ENCODE results near the gene CLEC3B. TPM values are rescaled to one million over a fixed set of nuclear protein-coding genes. Genes with fewer than 3 reads are reported as not detected.

The CLEC3B gene
- total RNA-seq, 1 experiment from 2014 or later = not detected

GRCh38 chr3:45055032-45055410, 28.9 kb downstream of the CLEC3B start:
- H3K27ac ChIP-seq (ENCODE audit: low read length) = no peak overlapping the region
- CTCF ChIA-PET = interaction anchor here (0.7 kb wide), 2 partner anchors 25 to 198 kb away, joined by 5 to 8 read pairs; no protein-coding TSS in a partner anchor

GRCh38 chr3:45055411-45056143, 29.5 kb downstream of the CLEC3B start:
- ChIA-PET CTCF (interaction anchor here (0.7 kb wide), 2 partner anchors 24 to 198 kb away, joined by 5 to 8 read pairs; no protein-coding TSS in a partner anchor), POLR2A (no interaction called here)
- DNase-seq (ENCODE audit: low read depth, low spot score) = no peak
- in situ Hi-C loops (cut with HindIII; ENCODE audit: low pct_unique_long_range_greater_than_20kb, low sequenced_read_pairs) = no loop called here
- TF ChIP-seq SIN3A (IDR thresholded peaks at IDR 0.05; ENCODE audit: borderline replicate concordance, insufficient read depth, low read depth, low read length) (no peak), REST (IDR thresholded peaks at IDR 0.05; ENCODE audit: insufficient read depth in 1 of 2, low read depth in 2 of 2, low read length in 1 of 2) (no peak), TCF7L2 (IDR thresholded peaks at IDR 0.05; ENCODE audit: low read depth, low read length) (no peak), POLR2AphosphoS5 (IDR thresholded peaks at IDR 0.05; ENCODE audit: low read depth, low read length) (no peak), CTCF (IDR thresholded peaks at IDR 0.05) (no peak; the same call in none of the 2 replicates)
- no TSS peak for BruUV-seq (replicated peaks)
- no peaks in the 10 kb centered on the region for H3K36me3 ChIP-seq (ENCODE audit: control insufficient read depth, insufficient read depth, low read length)
- H3K27ac ChIP-seq (ENCODE audit: low read length) = no peak overlapping the region
- intact Hi-C loops (cut with micrococcal nuclease; ENCODE audit: unreplicated experiment) = no loop called here
- ATAC-seq = no peak; the same call in 1 of the 2 replicates
- no peaks in the 10 kb centered on the region for H3K27me3 ChIP-seq (ENCODE audit: control insufficient read depth, insufficient read depth, low read length)
- H3K4me3 ChIP-seq (ENCODE audit: low read depth in 2 of 2, low read length in 2 of 2) = no peak overlapping the region
- no peaks in the 10 kb centered on the region for H3K4me1 ChIP-seq (ENCODE audit: control insufficient read depth, insufficient read depth, low read length)
- no peaks in the 10 kb centered on the region for H3K9me3 ChIP-seq (ENCODE audit: control insufficient read depth, insufficient read depth, low read depth, low read length)

More at GRCh38 chr3:45055032-45055410, 28.9 kb downstream of the CLEC3B start:
- no peaks in the 10 kb centered on the region for H3K27me3 ChIP-seq (ENCODE audit: control insufficient read depth, insufficient read depth, low read length)
- H3K9me3 ChIP-seq (ENCODE audit: control insufficient read depth, insufficient read depth, low read depth, low read length) = no peaks in the 10 kb centered on the region
- TF ChIP-seq REST (IDR thresholded peaks at IDR 0.05; ENCODE audit: insufficient read depth in 1 of 2, low read depth in 2 of 2, low read length in 1 of 2) (no peak), SIN3A (IDR thresholded peaks at IDR 0.05; ENCODE audit: borderline replicate concordance, insufficient read depth, low read depth, low read length) (no peak), TCF7L2 (IDR thresholded peaks at IDR 0.05; ENCODE audit: low read depth, low read length) (no peak), CTCF (IDR thresholded peaks at IDR 0.05) (no peak), POLR2AphosphoS5 (IDR thresholded peaks at IDR 0.05; ENCODE audit: low read depth, low read length) (no peak)
- ATAC-seq = no peak
- H3K4me1 ChIP-seq (ENCODE audit: control insufficient read depth, insufficient read depth, low read length) = no peaks in the 10 kb centered on the region
- POLR2A ChIA-PET = no interaction called here
- intact Hi-C loops (cut with micrococcal nuclease; ENCODE audit: unreplicated experiment) = no loop called here
- in situ Hi-C loops (cut with HindIII; ENCODE audit: low pct_unique_long_range_greater_than_20kb, low sequenced_read_pairs) = no loop called here
- DNase-seq (ENCODE audit: low read depth, low spot score) = no peak
- H3K4me3 ChIP-seq (ENCODE audit: low read depth in 2 of 2, low read length in 2 of 2) = no peak overlapping the region
- H3K36me3 ChIP-seq (ENCODE audit: control insufficient read depth, insufficient read depth, low read length) = no peaks in the 10 kb centered on the region
- BruUV-seq (replicated peaks) = no TSS peak

Measured in Panc1 (cell line).